ENCODE data around the gene FARSB. TPM values are rescaled to one million over a fixed set of nuclear protein-coding genes. Genes with fewer than 3 reads are reported as not detected.

The FARSB gene
- total and polyA plus RNA-seq, 2 donors (not counting 1 experiment from before 2014, with no cell fraction given): 9.4 to 34.8 TPM

GRCh38 chr2:222610746-222611145 is 45.1 kb downstream of the FARSB start:
- Histone ChIP-seq H3K79me2 (ENCODE audit: control insufficient read depth, insufficient read depth, low read length) (no peaks in the 10 kb centered on the region), H3K27ac (ENCODE audit: insufficient read depth, low read length) (no peak overlapping the region), H3K4me3 (replicated peaks in 1 of 4; ENCODE audit: control extremely low read depth in 1 of 4, insufficient read depth in 1 of 4, low read depth in 3 of 4, low read length in 4 of 4) (no peak overlapping the region), H4K20me1 (ENCODE audit: control insufficient read depth, extremely low read depth, insufficient read depth, low read length) (no peaks in the 10 kb centered on the region), H2AFZ (ENCODE audit: low read length) (no peak overlapping the region), H3K9ac (ENCODE audit: insufficient read depth, low read length) (no peak overlapping the region), H3K27me3 (ENCODE audit: control insufficient read depth, insufficient read depth, low read length) (no peaks in the 10 kb centered on the region), H3K9me3 (ENCODE audit: control insufficient read depth, insufficient read depth, low read depth, low read length) (no peaks in the 10 kb centered on the region), H3K4me1 (ENCODE audit: control insufficient read depth, extremely low read depth, insufficient read depth, low read length) (no peaks in the 10 kb centered on the region), H3K4me2 (ENCODE audit: extremely low read depth, insufficient read depth, low read length) (no peak overlapping the region), H3K36me3 (ENCODE audit: control insufficient read depth, insufficient read depth, low read length) (peaks cover 6% of the 10 kb centered on the region)
- DNase-seq (ENCODE audit: low read depth in 2 of 2): peak in 1 of 2 donors; percentile 32
- no peak for TF ChIP-seq EZH2 (IDR thresholded peaks at IDR 0.05; ENCODE audit: low read length, missing control alignments)
- TF ChIP-seq, protein P1, sequence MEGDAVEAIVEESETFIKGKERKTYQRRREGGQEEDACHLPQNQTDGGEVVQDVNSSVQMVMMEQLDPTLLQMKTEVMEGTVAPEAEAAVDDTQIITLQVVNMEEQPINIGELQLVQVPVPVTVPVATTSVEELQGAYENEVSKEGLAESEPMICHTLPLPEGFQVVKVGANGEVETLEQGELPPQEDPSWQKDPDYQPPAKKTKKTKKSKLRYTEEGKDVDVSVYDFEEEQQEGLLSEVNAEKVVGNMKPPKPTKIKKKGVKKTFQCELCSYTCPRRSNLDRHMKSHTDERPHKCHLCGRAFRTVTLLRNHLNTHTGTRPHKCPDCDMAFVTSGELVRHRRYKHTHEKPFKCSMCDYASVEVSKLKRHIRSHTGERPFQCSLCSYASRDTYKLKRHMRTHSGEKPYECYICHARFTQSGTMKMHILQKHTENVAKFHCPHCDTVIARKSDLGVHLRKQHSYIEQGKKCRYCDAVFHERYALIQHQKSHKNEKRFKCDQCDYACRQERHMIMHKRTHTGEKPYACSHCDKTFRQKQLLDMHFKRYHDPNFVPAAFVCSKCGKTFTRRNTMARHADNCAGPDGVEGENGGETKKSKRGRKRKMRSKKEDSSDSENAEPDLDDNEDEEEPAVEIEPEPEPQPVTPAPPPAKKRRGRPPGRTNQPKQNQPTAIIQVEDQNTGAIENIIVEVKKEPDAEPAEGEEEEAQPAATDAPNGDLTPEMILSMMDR (conservative IDR thresholded peaks at IDR 0.05 in 1 of 2, IDR thresholded peaks at IDR 0.05 in 1 of 2; ENCODE audit: low read depth in 1 of 2, low read length in 2 of 2): peak; percentile 10 to 19

GRCh38 chr2:222609381-222609780 is 46.5 kb downstream of the FARSB start:
- H3K9ac ChIP-seq (ENCODE audit: insufficient read depth, low read length): no peak overlapping the region
- DNase-seq (ENCODE audit: low read depth in 2 of 2): peak in 1 of 2 donors; percentile 23
- H3K9me3 ChIP-seq (ENCODE audit: control insufficient read depth, insufficient read depth, low read depth, low read length): no peaks in the 10 kb centered on the region
- no peak overlapping the region for H2AFZ ChIP-seq (ENCODE audit: low read length)
- no peaks in the 10 kb centered on the region for H3K79me2 ChIP-seq (ENCODE audit: control insufficient read depth, insufficient read depth, low read length)
- no peak overlapping the region for H3K27ac ChIP-seq (ENCODE audit: insufficient read depth, low read length)
- no peak for TF ChIP-seq EZH2 (IDR thresholded peaks at IDR 0.05; ENCODE audit: low read length, missing control alignments)
- TF ChIP-seq, protein P1 (conservative IDR thresholded peaks at IDR 0.05 in 1 of 2, IDR thresholded peaks at IDR 0.05 in 1 of 2; ENCODE audit: low read depth in 1 of 2, low read length in 2 of 2): no peak
- no peak overlapping the region for H3K4me3 ChIP-seq (replicated peaks in 1 of 4; ENCODE audit: control extremely low read depth in 1 of 4, insufficient read depth in 1 of 4, low read depth in 3 of 4, low read length in 4 of 4)
- no peaks in the 10 kb centered on the region for H3K27me3 ChIP-seq (ENCODE audit: control insufficient read depth, insufficient read depth, low read length)
- peaks cover 4% of the 10 kb centered on the region for H3K36me3 ChIP-seq (ENCODE audit: control insufficient read depth, insufficient read depth, low read length)
- no peaks in the 10 kb centered on the region for H3K4me1 ChIP-seq (ENCODE audit: control insufficient read depth, extremely low read depth, insufficient read depth, low read length)
- no peaks in the 10 kb centered on the region for H4K20me1 ChIP-seq (ENCODE audit: control insufficient read depth, extremely low read depth, insufficient read depth, low read length)
- no peak overlapping the region for H3K4me2 ChIP-seq (ENCODE audit: extremely low read depth, insufficient read depth, low read length)

DNA sequence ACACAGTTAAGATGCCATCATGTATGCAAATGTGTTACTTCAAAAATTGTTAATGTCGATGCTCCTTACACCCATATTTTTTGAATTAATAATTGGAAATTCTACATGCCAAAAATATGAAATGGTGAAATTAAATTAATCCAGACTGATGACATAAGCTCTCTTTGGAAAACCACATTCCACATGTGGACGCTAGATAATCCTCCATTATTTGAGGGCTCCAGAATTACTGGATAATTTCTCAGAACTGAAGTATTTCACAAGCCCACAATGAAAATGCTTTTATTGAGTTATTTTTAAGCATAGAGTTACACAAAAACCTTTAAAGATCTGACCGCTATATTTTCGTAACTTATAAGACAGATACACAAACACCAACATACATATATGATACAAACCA is 47.8 kb downstream of the FARSB start:
- Histone ChIP-seq H3K9me3 (ENCODE audit: control insufficient read depth, insufficient read depth, low read depth, low read length) (no peaks in the 10 kb centered on the region), H3K4me3 (replicated peaks in 1 of 4; ENCODE audit: control extremely low read depth in 1 of 4, insufficient read depth in 1 of 4, low read depth in 3 of 4, low read length in 4 of 4) (no peak overlapping the region), H2AFZ (ENCODE audit: low read length) (no peak overlapping the region), H3K27me3 (ENCODE audit: control insufficient read depth, insufficient read depth, low read length) (no peaks in the 10 kb centered on the region), H3K79me2 (ENCODE audit: control insufficient read depth, insufficient read depth, low read length) (no peaks in the 10 kb centered on the region), H3K4me1 (ENCODE audit: control insufficient read depth, extremely low read depth, insufficient read depth, low read length) (no peaks in the 10 kb centered on the region), H4K20me1 (ENCODE audit: control insufficient read depth, extremely low read depth, insufficient read depth, low read length) (no peaks in the 10 kb centered on the region), H3K9ac (ENCODE audit: insufficient read depth, low read length) (no peak overlapping the region), H3K36me3 (ENCODE audit: control insufficient read depth, insufficient read depth, low read length) (peaks cover 4% of the 10 kb centered on the region), H3K4me2 (ENCODE audit: extremely low read depth, insufficient read depth, low read length) (no peak overlapping the region), H3K27ac (ENCODE audit: insufficient read depth, low read length) (no peak overlapping the region)
- TF ChIP-seq EZH2 (IDR thresholded peaks at IDR 0.05; ENCODE audit: low read length, missing control alignments): no peak
- TF ChIP-seq, protein P1 (conservative IDR thresholded peaks at IDR 0.05 in 1 of 2, IDR thresholded peaks at IDR 0.05 in 1 of 2; ENCODE audit: low read depth in 1 of 2, low read length in 2 of 2): no peak
- DNase-seq (ENCODE audit: low read depth in 2 of 2): no peak

All from fibroblast of lung (primary cell).